Aorta (tissue), 5 donors: Measurements from ENCODE around the gene TCF4. TPM values are rescaled to one million over a fixed set of nuclear protein-coding genes. Genes with fewer than 3 reads are reported as not detected.
A peak's percentile ranks its signal among the peaks of the same experiment; 100 is the strongest.

Source experiments
- ATAC-seq: fragments of 200-7000 bp; cut with Tn5 transposase; one replicate; pipeline ENCODE4 v1.9.1; 2022; ENCODE audit warnings: moderate library complexity; ENCODE audit not compliant: low FRiP score
- DNase-seq, 2 donors: peaks; one replicate each; pipeline ENCODE4 v3.0.0-alpha.2; 2020
- H3K27ac ChIP-seq, 2 donors: one replicate each; pipeline ENCODE4 v1.5.1; 2013; ENCODE audit warnings: low read length in 2 of 2, mild to moderate bottlenecking in 2 of 2, moderate library complexity in 2 of 2, control low read depth in 1 of 2, inconsistent platforms in 1 of 2, low read depth in 1 of 2
- H3K27me3 ChIP-seq, 2 donors: one replicate each; pipeline ENCODE4 v1.6.1; 2013; ENCODE audit warnings: control low read depth in 1 of 2, low read length in 1 of 2, mild to moderate bottlenecking in 1 of 2, moderate library complexity in 1 of 2; ENCODE audit not compliant: insufficient read depth in 2 of 2, control insufficient read depth in 1 of 2
- H3K36me3 ChIP-seq, 2 donors: one replicate each; pipeline ENCODE4 v1.6.1; 2013; ENCODE audit warnings: control low read depth in 1 of 2, low read length in 1 of 2, mild to moderate bottlenecking in 1 of 2; ENCODE audit not compliant: insufficient read depth in 2 of 2, control insufficient read depth in 1 of 2
- H3K4me1 ChIP-seq, 2 donors: one replicate each; pipeline ENCODE4 v1.6.1; 2013; ENCODE audit warnings: low read length in 2 of 2, control low read depth in 1 of 2, mild to moderate bottlenecking in 1 of 2, moderate library complexity in 1 of 2; ENCODE audit not compliant: insufficient read depth in 2 of 2, control insufficient read depth in 1 of 2
- H3K4me3 ChIP-seq, 2 donors: one replicate each; pipeline ENCODE4 v1.5.1; 2013; ENCODE audit warnings: low read length in 2 of 2, control low read depth in 1 of 2, mild to moderate bottlenecking in 1 of 2
- H3K9me3 ChIP-seq: one replicate; pipeline ENCODE4 v1.6.1; 2013; ENCODE audit warnings: mild to moderate bottlenecking, low read length; ENCODE audit not compliant: control insufficient read depth
- WGBS, 2 donors: extraction: QIAGEN DNeasy Blood & Tissue Kit; methylation state at CpG; one replicate each; pipeline ENCODE4 v1.1.7; 2013; 5-methylcytosine and 5-hydroxymethylcytosine counted together
- intact Hi-C, 2 donors: fragments of 100-400 bp; cut with DNase I; formaldehyde crosslinking; loops; one replicate each; pipeline versions ENCODE4 v1.14.2 to v1.15.0; 2022
- polyA plus RNA-seq, 2 donors: library from polyadenylated mRNA; stranded (reverse); fragments of 200-250 nt; gene quantifications; one replicate each; pipeline ENCODE4 v1.2.3, GENCODE V29; 2013
- total RNA-seq, 2 donors: library from RNA; stranded (reverse); fragmentation: NEBNext Ultra II Directional; extraction: Animal tissue kit (Norgen Biotek cat#: 25700); gene quantifications; one replicate each; pipeline ENCODE4 v1.2.1, GENCODE V29; 2021
- donor health status: healthy with polysubstance abuse.
- donor health status: Bipolar disorder and iron deficiency.
- donor health status: DM: no; HTN: no; CAD: no.
- donor health status: DM: no; HTN: no; CAD: no.
- donor health status: DM: yes; HTN: yes; CAD: no.

The TCF4 gene
- total and polyA plus RNA-seq, 4 donors: 11.8 to 297 (median 75.0) TPM

- ATAC-seq (no peak), DNase-seq (no peak)
- Histone ChIP-seq H3K36me3 (no peaks in the 10 kb centered on the region), H3K27me3 (no peaks in the 10 kb centered on the region), H3K4me3 (no peak overlapping the region), H3K27ac (no peak overlapping the region), H3K4me1 (no peaks in the 10 kb centered on the region), H3K9me3 (no peaks in the 10 kb centered on the region)
- 92 to 94% methylated on average over 1 of the region's 1 CpG for WGBS, 2 donors
- intact Hi-C loops: no loop called here
Measured at GRCh38 chr18:55427951-55428350, 160.0 kb downstream of the TCF4 start.

- Histone ChIP-seq H3K9me3 (no peaks in the 10 kb centered on the region), H3K36me3 (no peaks in the 10 kb centered on the region), H3K27ac (no peak overlapping the region), H3K4me3 (no peak overlapping the region), H3K4me1 (no peaks in the 10 kb centered on the region), H3K27me3 (no peaks in the 10 kb centered on the region)
- intact Hi-C loops: no loop called here
- DNase-seq (no peak), ATAC-seq (no peak)
- 94 to 96% methylated on average over 3 of the region's 3 CpGs for WGBS, 2 donors
Measured at GRCh38 chr18:55425698-55426097, 162.3 kb downstream of the TCF4 start.

GRCh38 chr18:55422456-55423180 lies 165.4 kb downstream of the TCF4 start:
- Histone ChIP-seq H3K27ac (no peak overlapping the region), H3K36me3 (no peaks in the 10 kb centered on the region), H3K4me1 (no peaks in the 10 kb centered on the region), H3K9me3 (no peaks in the 10 kb centered on the region), H3K27me3 (no peaks in the 10 kb centered on the region), H3K4me3 (peak overlapping the region; percentile 48 to 87)
- WGBS, 2 donors: 15 to 17% methylated on average over 13 of the region's 13 CpGs
- intact Hi-C loops: loop anchor here in 1 of 2 donors (5.0 kb wide), 1 partner anchor 100 kb away; no protein-coding TSS in a partner anchor
- DNase-seq: peak in 1 of 2 donors; percentile 63
- peak; percentile 82 for ATAC-seq

DNA sequence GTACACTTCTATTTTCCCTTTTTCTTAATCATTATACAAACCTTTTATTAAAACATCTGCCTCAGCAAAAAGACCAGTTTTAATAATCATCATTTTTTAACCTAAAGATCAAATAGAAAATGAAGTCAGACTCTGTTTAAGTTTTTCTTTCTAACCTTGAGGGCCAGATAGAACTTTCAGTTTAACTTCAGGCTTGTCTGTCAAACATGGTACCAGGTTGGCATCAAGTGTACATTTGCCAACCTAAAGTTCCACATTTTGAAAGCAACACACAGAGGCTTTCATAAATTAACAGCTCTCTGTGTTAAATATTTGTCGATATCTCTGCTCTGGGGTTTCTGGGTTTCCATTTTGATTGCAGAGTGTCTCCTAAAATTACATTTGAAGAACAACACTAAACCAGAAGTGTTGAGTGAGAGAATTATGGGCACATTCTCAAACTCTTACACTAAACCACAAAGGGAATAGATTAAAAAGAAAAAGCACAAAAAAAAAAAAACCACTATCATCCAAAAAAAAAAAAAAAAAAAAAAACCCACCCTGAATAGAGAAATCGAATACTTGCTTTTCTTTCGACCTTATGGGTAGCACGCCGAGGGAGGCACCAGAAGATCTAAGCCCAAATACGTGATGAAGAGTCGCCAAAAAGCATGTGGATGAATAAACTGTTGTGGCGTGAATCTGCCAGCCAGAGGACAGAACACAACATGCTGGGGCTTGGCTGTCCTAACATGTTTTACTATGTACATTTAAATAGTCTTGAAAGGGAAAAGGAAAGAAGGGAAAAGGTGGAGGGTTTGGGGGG lies 166.2 kb downstream of the TCF4 start:
- Histone ChIP-seq H3K9me3 (no peaks in the 10 kb centered on the region), H3K4me1 (no peaks in the 10 kb centered on the region), H3K27me3 (no peaks in the 10 kb centered on the region), H3K27ac (no peak overlapping the region), H3K4me3 (peak overlapping the region in 1 of 2 donors; percentile 87), H3K36me3 (no peaks in the 10 kb centered on the region)
- ATAC-seq: peak; percentile 25
- intact Hi-C loops: loop anchor here in 1 of 2 donors (5.0 kb wide), 1 partner anchor 100 kb away; no protein-coding TSS in a partner anchor
- WGBS, 2 donors: 52 to 56% methylated on average over 8 of the region's 8 CpGs
- DNase-seq: no peak

GRCh38 chr18:55421308-55421614 lies 166.7 kb downstream of the TCF4 start:
- H3K9me3 ChIP-seq: no peaks in the 10 kb centered on the region
- 58 to 74% methylated on average over 4 of the region's 4 CpGs for WGBS, 2 donors
- H3K4me3 ChIP-seq: no peak overlapping the region
- H3K36me3 ChIP-seq: no peaks in the 10 kb centered on the region
- intact Hi-C loops: loop anchor here in 1 of 2 donors (5.0 kb wide), 1 partner anchor 99 kb away; no protein-coding TSS in a partner anchor
- ATAC-seq (no peak), DNase-seq (no peak)
- no peak overlapping the region for H3K27ac ChIP-seq
- no peaks in the 10 kb centered on the region for H3K27me3 ChIP-seq
- H3K4me1 ChIP-seq: no peaks in the 10 kb centered on the region

GRCh38 chr18:55420665-55421307 lies 167.2 kb downstream of the TCF4 start:
- no peak for DNase-seq
- Histone ChIP-seq H3K36me3 (no peaks in the 10 kb centered on the region), H3K27me3 (no peaks in the 10 kb centered on the region), H3K4me1 (no peaks in the 10 kb centered on the region), H3K9me3 (no peaks in the 10 kb centered on the region), H3K27ac (no peak overlapping the region), H3K4me3 (no peak overlapping the region)
- ATAC-seq: no peak
- intact Hi-C loops: loop anchor here in 1 of 2 donors (5.0 kb wide), 1 partner anchor 98 kb away; no protein-coding TSS in a partner anchor
- WGBS, 2 donors: 68 to 77% methylated on average over 6 of the region's 6 CpGs

DNA sequence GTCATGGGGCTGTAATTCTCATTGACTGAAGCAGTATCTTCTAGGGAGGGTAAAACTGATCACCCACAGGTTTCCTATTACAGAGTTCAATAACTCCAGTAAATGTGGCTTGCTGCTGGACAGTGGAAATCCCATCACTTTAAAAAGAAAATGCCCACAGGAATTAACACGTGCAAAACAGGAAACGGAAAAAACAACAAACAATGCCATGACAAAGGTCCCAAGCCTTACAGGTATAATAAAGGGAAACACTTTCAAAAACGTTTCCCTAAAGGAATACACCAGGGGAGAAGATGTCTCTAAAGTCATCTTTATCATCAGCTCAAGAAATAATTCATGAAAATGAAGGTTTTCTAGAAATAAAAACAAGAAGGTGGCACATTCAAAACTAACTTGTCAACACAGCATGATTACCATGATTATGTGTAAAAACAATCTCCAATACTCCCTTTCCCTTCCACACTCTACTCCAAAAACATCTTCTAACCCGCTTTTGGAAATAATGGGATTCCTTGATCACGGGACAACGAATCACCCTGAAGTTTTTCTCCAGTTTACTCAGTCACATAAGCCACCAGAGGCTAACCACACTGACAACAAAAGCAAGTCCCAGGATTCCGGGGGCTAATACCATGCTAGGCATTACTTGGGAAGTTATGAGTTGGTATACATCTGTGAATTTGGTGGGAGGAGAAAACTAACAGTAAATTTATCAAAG lies 167.9 kb downstream of the TCF4 start:
- DNase-seq (no peak), ATAC-seq (no peak)
- 56 to 70% methylated on average over 7 of the region's 7 CpGs for WGBS, 2 donors

More for the DNA sequence above, 167.9 kb downstream of the TCF4 start:
- no peaks in the 10 kb centered on the region for H3K27me3 ChIP-seq
- no peaks in the 10 kb centered on the region for H3K9me3 ChIP-seq
- no peak overlapping the region for H3K27ac ChIP-seq
- intact Hi-C loops: loop anchor here (5.0 to 10.0 kb wide), 5 partner anchors 98 to 1157 kb away; partner anchors contain the start of gene TCF4 (in 1 of the 2)
- no peak overlapping the region for H3K4me3 ChIP-seq
- H3K36me3 ChIP-seq: no peaks in the 10 kb centered on the region
- H3K4me1 ChIP-seq: no peaks in the 10 kb centered on the region
